GM19467 (cell line): ENCODE data around the gene ADCY4.

Source experiments
- ATAC-seq: cut with Tn5 transposase; IDR thresholded peaks from one replicate; pipeline ENCODE4 v1.9.1; 2021; ENCODE audit warnings: mild to moderate bottlenecking, moderate library complexity; ENCODE audit not compliant: unreplicated experiment

ADCY4 gene

DNA sequence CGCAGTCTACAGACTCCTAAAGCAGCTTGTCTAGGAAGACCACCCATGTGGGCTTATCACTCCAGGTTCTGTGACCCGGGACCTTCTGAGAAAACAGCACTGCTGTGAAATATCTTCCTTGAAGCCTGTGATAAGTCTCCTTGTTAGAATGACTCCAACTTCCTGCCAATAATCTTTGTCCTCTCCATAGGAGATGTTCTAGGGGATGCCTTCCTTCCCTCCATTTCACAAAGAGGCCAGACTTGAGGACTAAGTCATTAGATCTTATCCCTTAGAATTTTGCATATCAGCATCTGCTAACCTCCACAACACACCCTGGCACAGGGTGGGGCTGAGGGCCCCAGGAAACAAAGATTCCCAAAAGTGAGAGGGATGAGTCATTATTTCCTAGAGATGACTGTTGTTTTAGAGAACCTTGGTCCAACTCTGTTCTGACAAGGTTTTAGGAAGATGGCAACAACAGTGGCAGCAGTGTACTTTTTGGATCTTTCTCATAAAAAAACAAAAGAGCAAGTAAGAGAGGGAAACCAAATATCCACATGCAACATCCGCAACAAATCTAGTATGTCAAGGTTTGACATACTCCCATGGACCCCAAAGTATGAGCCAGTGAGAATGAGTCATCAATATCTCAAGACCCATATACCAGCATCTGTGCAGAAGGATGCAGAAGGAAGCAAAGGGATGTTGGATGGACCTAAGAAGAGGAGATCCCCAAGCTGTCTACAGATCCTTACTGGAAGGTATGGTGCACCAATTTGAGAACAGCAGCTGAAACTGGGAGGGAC is 17.5 kb downstream of the ADCY4 start:
- no peak for ATAC-seq

DNA sequence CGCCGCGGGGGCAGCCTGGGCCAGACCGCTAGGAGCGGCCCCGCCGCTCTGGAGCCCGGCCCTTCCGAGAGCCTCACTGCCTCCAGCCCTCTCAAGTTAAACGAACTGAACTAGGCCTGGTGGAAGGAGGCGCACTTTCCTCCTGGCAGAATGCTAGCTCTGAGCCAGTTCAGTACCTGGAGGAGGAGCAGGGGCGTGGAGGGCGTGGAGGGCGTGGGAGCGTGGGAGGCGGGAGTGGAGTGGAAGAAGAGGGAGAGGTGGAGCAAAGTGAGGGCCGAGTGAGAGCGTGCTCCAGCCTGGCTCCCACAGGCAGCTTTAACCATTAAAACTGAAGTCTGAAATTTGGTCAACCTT is 18.3 kb downstream of the ADCY4 start:
- no peak for ATAC-seq

DNA sequence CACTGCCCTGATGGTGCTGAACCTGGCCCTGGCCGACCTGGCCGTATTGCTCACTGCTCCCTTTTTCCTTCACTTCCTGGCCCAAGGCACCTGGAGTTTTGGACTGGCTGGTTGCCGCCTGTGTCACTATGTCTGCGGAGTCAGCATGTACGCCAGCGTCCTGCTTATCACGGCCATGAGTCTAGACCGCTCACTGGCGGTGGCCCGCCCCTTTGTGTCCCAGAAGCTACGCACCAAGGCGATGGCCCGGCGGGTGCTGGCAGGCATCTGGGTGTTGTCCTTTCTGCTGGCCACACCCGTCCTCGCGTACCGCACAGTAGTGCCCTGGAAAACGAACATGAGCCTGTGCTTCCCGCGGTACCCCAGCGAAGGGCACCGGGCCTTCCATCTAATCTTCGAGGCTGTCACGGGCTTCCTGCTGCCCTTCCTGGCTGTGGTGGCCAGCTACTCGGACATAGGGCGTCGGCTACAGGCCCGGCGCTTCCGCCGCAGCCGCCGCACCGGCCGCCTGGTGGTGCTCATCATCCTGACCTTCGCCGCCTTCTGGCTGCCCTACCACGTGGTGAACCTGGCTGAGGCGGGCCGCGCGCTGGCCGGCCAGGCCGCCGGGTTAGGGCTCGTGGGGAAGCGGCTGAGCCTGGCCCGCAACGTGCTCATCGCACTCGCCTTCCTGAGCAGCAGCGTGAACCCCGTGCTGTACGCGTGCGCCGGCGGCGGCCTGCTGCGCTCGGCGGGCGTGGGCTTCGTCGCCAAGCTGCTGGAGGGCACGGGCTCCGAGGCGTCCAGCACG is 18.9 kb downstream of the ADCY4 start:
- no peak for ATAC-seq

DNA sequence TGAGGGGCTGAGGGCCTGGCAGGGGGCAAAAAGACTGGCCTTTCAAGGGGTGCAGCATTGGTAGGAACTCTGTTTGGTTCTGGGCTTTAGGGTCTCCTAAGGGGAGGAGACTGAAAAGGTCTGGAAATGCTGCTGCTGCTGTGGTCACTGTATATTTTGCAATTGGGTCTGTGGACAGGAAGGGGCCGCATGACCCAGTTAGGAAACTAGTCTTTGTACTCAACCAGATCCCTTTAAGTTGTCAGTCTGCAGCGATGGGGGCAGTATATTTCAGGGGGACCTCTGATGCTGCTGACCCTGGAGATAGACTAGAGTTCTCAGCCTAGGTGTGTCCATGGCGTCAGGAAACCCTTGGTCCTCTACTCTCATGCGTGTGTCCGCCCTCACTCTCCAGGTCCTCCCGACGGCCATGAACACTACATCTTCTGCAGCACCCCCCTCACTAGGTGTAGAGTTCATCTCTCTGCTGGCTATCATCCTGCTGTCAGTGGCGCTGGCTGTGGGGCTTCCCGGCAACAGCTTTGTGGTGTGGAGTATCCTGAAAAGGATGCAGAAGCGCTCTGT is 19.5 kb downstream of the ADCY4 start:
- ATAC-seq, result no peak

DNA sequence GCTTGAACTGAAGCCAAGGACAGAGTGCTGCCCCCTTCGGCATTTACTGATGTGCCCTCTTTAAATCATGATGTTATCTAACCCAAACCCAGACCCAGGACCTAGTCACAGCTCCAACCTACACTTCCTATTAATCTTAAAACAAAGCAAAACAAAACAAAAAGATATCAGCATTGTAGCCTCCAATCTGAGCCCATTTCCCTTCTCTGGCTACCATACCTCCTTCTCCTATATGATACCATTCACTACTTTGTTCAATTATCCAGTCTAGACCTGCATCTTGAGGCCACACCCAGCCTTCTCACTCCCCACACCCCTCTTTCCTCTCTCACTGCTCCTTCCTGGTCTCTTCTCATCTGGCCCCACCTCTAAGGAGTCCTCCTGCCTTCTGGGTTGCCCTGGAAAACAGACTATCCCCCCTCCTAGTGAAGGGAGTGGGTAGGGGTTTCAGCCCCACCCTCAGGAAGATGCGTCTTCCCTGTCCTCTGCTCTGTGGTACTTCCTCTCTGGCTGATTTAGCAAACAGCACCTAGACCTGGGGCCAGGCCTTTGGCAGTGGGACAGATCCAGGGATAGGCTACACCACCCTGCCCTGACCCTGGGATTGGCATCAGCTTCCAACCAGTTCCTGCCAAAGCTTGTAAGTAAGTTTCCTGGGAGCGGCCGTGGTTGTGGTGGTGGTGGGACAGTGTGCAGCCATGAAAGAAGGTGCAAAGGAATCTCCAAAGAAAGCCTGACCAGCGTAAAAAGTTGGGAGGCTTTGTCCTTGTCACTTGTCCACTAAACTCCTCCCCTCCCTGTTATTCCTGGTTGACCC is 20.3 kb downstream of the ADCY4 start:
- ATAC-seq, result no peak

DNA sequence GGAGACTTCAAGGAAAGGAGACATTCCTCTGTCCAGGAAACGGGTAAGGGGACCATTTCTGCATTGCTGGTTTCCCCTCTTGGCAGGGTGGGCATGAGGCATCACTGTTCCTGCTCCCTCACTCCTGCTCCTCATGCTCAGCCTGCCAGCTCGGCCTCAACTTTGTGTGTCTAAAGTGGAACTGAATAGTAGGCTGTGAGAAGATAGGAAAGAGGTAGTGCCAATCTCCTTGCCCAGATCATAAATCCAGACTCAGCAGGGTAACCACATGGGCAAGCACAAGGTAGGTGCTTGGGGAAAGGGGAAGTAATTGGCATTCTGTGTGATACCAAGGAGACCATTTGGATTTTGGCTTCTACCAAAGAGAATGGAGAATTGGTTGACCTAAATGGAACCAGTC is 21.0 kb downstream of the ADCY4 start:
- ATAC-seq, result no peak

DNA sequence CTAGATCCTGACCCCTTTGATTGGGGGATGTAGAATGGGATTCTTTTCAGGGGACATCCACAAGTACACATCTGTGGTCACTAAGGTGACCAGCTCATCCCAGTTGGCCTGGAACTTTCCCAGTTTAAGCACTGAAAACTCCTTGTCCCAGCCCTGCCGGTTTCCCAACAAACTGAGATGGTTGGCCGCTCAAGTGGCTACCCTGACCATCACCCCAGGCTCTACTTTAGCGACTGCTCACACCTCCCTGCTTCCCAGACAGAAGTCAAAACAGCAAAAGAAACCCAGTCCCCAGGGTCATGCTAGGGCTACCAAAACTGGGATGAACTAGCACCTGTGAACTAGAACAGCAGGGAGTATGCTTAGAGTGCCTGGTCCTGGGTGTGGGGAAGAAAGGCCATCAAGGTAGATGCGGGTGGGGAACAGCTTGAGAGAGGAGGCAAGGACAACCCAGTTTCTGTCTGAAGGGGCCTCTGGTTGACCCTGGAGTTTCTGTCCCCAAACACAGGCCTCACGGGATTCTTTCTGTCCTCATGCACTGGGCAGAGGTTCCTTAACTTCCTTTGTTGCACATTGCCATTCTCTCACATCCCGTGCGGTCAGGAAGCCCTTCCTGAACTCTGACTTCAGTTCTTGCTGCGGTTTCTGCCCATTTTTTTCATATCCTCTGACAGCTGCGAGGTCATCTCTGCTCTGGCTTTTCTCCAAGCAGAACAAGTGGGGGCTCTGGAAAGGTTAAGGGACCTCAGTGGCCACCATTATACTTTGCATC is 21.9 kb downstream of the ADCY4 start:
- ATAC-seq, result no peak

DNA sequence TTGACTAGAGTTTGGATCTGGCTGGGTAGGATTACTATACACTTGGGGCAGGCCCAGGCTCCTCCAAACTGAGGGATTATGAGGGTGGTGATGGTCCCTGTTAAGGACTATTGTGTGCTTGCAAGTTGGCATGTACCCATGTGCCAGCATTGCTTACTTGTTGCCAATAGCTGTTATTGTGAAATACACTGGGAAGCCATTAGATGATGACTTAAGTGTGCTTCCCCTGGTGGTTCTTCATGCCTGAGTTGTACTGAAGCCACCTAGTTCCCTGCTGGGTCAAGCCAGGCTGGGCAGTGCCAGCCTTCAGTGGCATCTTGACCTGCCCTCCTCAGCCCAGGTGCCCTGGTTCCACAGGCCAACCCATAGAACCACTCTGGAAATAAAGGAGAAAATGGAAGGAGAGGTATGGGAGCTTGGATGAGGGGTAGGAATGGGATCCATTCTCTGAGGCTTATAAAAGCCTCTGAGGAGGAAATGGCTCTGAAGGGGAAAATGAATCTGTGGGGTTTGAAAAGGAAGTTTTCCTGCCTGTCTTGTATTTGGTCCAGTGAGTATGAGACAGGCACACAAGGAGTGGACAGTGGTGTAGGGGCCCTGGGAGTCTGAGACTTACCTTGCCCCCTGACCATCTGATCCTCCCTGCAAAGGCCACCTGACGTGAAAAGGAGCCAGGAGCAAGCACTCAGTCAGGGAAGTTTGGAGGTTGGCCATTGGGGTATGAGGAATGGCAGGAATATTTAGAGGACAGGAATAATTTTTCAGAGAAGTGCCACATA is 22.8 kb downstream of the ADCY4 start:
- no peak for ATAC-seq

GRCh38 chr14:24310646-24311604 is 23.9 kb downstream of the ADCY4 start, which contains the start of gene LTB4R:
Gene LTB4R (plus strand): TSS chr14:24311502. CDS start chr14:24315652, 4,150 bp downstream.
- ATAC-seq, result peak; percentile 57

- ATAC-seq, result no peak
These were observed 24.6 kb downstream of the ADCY4 start for GRCh38 chr14:24310265-24310645.

DNA sequence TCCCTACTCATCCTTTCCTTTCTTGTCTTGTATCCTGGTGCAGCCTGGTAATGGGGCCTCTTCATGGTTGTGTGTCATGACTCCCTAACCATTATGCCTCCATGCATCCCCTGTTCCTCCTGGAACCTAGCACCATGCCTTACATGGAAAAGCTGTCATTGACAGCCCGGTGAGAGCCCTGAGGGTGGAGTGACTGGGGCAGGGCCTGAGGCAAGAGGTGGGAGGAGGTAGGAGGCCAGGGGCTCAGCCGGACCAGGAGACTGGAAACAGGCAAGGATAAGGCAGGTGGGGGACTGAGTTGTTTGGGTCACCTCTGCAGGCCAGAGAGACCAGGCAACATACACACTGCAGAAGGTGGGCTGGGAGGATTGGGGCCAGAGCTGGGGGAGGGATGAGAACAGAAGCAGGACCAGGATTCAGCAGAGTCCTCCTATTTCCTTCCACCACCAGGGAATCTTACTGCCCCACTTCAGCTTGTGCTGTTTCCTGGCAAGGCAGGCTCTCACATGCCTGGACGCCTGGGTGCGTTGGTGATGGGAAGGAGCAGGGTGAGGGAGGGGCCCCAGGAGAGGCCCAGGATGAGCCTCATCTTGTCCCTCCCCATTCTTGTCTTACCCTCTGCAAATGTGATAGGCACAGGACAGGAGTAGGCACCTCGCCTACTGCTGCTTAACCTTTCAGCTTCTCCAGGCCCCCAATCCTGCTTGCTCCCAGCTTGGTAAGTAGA is 25.2 kb downstream of the ADCY4 start, which contains the start of gene LTB4R2:
Gene LTB4R2, plus strand, starts transcription at position 603 of the 727 bp plus-strand sequence. CDS start 525 bp downstream, outside the sequence.
- no peak for ATAC-seq

DNA sequence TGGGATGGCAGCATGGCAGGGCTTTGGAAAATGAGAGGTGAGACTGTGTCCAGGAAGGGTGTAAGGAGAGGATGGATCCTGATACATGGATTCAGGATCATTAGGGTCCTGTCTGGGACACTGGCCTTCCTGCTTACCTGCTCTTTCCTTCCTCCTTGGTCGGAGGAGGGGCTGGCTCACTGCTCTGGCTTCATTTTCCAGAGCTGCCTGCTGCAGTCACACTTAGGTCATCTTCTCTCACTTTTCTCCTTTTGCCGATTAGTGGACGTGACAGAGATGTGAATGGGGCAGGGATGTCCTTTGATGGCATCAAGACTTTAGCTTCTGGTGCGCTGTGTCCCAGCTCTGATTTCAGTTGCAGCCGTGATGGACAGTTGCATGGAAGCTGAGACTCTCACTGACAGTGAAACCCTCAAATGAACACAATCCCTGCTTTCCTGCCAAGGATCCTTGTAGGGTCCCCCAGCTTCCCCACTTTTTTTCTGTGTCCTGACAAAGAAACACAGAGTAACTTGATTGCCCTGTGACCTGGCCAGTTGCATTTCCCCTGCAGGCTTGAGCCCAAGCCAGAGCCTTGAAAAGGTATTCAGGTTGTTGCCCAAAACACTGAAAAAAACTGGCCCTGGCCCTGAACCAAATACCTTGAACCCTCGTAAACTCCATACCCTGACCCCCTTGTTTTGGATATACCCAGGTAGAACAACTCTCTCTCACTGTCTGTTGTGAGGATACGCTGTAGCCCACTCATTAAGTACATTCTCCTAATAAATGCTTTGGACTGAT is 26.3 kb downstream of the ADCY4 start:
- ATAC-seq, result no peak

- no peak for ATAC-seq
These were observed 27.1 kb downstream of the ADCY4 start, which contains the start of gene CIDEB for GRCh38 chr14:24307575-24308341. Gene CIDEB (minus strand): TSS chr14:24307977. CDS start chr14:24307858, 119 bp downstream.

- ATAC-seq, result no peak
These were observed 27.7 kb downstream of the ADCY4 start for GRCh38 chr14:24307156-24307574.

- no peak for ATAC-seq
These were observed 30.9 kb downstream of the ADCY4 start for GRCh38 chr14:24304019-24304387.
